ENCODE data around the gene ADPRHL1.

ADPRHL1 gene

GRCh38 chr13:113489549-113490495, 36.5 kb upstream of the ADPRHL1 start:
- DNase-seq, result peak; percentile 58
- CTCF ChIA-PET, result interaction anchor here (0.7 to 1.4 kb wide), 5 partner anchors 9 to 192 kb away, joined by 3 to 4 read pairs (median 3); partner anchors contain the start of gene LAMP1
- Mint-ChIP-seq H3K36me3 (peaks cover 12% of the 10 kb centered on the region), H3K4me3 (peak overlapping the region; percentile 86), H3K4me1 (peaks cover 45% of the 10 kb centered on the region), H3K27me3 (peaks cover 4% of the 10 kb centered on the region), H3K27ac (peak overlapping the region; percentile 86), H3K9me3 (no peaks in the 10 kb centered on the region)

DNA sequence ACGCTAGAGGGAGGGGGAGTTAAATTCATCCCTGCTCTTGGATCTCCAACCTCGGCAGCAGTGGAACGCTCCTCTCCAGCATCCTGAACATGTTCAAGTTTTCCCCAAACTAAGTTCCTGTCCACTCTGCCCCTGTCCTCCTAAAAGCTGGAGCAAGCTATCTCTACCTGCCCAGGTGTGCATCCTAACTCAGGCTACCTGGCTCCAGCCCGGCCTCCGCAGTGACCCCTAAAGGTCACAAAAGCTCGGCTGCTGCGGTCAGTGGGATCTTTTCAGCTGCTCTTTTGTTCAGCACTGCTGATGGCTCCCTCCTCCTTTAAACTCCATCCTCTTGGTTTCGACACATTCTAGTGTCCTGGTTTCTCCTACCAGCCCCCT, 35.9 kb upstream of the ADPRHL1 start:
- no peaks in the 10 kb centered on the region for H3K9me3 Mint-ChIP-seq
- DNase-seq, result no peak
- peaks cover 9% of the 10 kb centered on the region for H3K36me3 Mint-ChIP-seq
- CTCF ChIA-PET, result interaction anchor here (0.8 to 1.1 kb wide), 2 partner anchors 8 to 192 kb away, joined by 3 to 4 read pairs; partner anchors contain the start of gene LAMP1
- peak overlapping the region; percentile 86 for H3K4me3 Mint-ChIP-seq
- H3K27ac Mint-ChIP-seq, result no peak overlapping the region
- H3K27me3 Mint-ChIP-seq, result peaks cover 4% of the 10 kb centered on the region
- peaks cover 42% of the 10 kb centered on the region for H3K4me1 Mint-ChIP-seq

GRCh38 chr13:113488283-113488682, 35.0 kb upstream of the ADPRHL1 start:
- H3K4me1 Mint-ChIP-seq, result peaks cover 33% of the 10 kb centered on the region
- CTCF ChIA-PET, result interaction anchor here (0.6 to 0.9 kb wide), 2 partner anchors 8 to 32 kb away, joined by 3 read pairs; no protein-coding TSS in a partner anchor
- H3K4me3 Mint-ChIP-seq, result peak overlapping the region; percentile 38
- peaks cover 4% of the 10 kb centered on the region for H3K27me3 Mint-ChIP-seq
- no peak for DNase-seq
- peaks cover 8% of the 10 kb centered on the region for H3K36me3 Mint-ChIP-seq
- no peaks in the 10 kb centered on the region for H3K9me3 Mint-ChIP-seq
- H3K27ac Mint-ChIP-seq, result no peak overlapping the region

DNA sequence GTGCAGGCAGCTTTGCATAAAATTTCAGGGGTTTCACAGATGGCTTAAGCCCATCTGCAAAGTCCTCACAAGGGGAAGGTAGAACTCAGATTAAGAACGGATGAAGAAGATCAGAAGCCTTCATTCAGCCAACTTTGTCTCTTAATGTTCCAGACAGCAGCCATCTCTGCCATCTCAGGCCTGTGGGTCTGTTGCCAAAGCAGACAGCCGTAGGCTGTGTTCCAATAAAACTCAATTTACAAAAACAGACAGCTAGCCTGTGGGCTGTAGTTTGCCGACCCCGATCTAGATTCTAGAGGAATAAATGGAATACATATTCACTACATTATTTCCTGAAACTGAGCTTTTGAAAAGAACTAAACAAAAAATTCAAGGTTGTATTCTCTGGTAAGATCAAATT, 33.4 kb upstream of the ADPRHL1 start:
- H3K4me3 Mint-ChIP-seq, result no peak overlapping the region
- no peaks in the 10 kb centered on the region for H3K9me3 Mint-ChIP-seq
- DNase-seq, result no peak
- CTCF ChIA-PET, result no interaction called here
- peaks cover 10% of the 10 kb centered on the region for H3K36me3 Mint-ChIP-seq
- H3K4me1 Mint-ChIP-seq, result peaks cover 25% of the 10 kb centered on the region
- peaks cover 4% of the 10 kb centered on the region for H3K27me3 Mint-ChIP-seq
- H3K27ac Mint-ChIP-seq, result no peak overlapping the region

- DNase-seq, result no peak
- Mint-ChIP-seq H3K36me3 (peaks cover 10% of the 10 kb centered on the region), H3K27me3 (peaks cover 4% of the 10 kb centered on the region), H3K27ac (no peak overlapping the region), H3K4me1 (peaks cover 24% of the 10 kb centered on the region), H3K4me3 (no peak overlapping the region), H3K9me3 (no peaks in the 10 kb centered on the region)
- CTCF ChIA-PET, result no interaction called here
Measured at GRCh38 chr13:113485545-113485944, 32.3 kb upstream of the ADPRHL1 start.

- H3K4me1 Mint-ChIP-seq, result peaks cover 10% of the 10 kb centered on the region
- peaks cover 14% of the 10 kb centered on the region for H3K36me3 Mint-ChIP-seq
- no peak for DNase-seq
- no peaks in the 10 kb centered on the region for H3K27me3 Mint-ChIP-seq
- no peak overlapping the region for H3K27ac Mint-ChIP-seq
- no peaks in the 10 kb centered on the region for H3K9me3 Mint-ChIP-seq
- no peak overlapping the region for H3K4me3 Mint-ChIP-seq
- CTCF ChIA-PET, result no interaction called here
Measured at GRCh38 chr13:113483504-113484293, 30.4 kb upstream of the ADPRHL1 start.

DNA sequence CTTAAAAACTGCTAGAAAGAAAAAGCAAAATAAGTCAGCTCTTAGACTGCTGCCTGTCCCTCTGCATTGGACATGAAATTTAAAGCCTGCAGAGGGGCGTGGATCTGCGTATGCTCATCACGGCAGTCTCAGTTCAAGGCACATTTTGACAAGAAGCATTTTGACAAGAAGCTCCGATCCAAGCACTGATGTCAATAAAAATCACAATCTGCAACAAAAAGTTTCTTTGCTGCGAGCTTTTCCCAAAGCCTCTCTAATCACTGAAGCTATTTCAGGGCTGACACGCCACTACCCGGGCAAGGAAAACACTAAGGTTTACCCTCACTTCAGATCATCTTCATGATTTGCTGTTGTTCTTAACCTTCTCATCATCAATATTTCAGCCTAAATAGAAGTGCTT, 29.8 kb upstream of the ADPRHL1 start:
- CTCF ChIA-PET, result no interaction called here
- Mint-ChIP-seq H3K9me3 (no peaks in the 10 kb centered on the region), H3K27ac (no peak overlapping the region), H3K4me1 (peaks cover 4% of the 10 kb centered on the region), H3K27me3 (no peaks in the 10 kb centered on the region), H3K4me3 (no peak overlapping the region), H3K36me3 (peaks cover 14% of the 10 kb centered on the region)
- no peak for DNase-seq

GRCh38 chr13:113479179-113479578, 25.9 kb upstream of the ADPRHL1 start:
- no peak for DNase-seq
- H3K4me3 Mint-ChIP-seq, result no peak overlapping the region
- no peaks in the 10 kb centered on the region for H3K4me1 Mint-ChIP-seq
- H3K27me3 Mint-ChIP-seq, result no peaks in the 10 kb centered on the region
- CTCF ChIA-PET, result no interaction called here
- H3K36me3 Mint-ChIP-seq, result peaks cover 27% of the 10 kb centered on the region
- no peaks in the 10 kb centered on the region for H3K9me3 Mint-ChIP-seq
- H3K27ac Mint-ChIP-seq, result no peak overlapping the region

DNA sequence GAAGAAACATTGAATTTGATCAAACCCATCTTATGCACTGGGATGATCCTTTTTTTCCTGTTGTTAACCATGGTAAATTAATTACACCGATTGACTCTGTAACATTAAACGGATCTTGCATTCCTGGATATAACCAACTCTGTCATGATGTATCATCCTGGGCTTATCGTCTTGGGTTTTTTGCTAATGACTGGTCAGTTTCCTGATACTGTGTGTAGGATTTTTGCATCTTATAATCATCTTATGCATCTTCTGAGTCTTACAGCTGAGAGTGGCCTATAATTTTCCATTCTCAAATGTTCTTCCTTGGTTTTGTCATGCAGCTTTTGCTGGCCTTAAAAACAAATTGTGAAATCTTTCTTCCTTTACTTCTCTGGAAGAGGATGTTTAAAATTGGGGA, 24.4 kb upstream of the ADPRHL1 start:
- Mint-ChIP-seq H3K4me1 (no peaks in the 10 kb centered on the region), H3K4me3 (no peak overlapping the region), H3K27me3 (no peaks in the 10 kb centered on the region), H3K27ac (no peak overlapping the region), H3K9me3 (no peaks in the 10 kb centered on the region), H3K36me3 (peaks cover 24% of the 10 kb centered on the region)
- CTCF ChIA-PET, result interaction anchor here (0.7 kb wide), 1 partner anchor 85 kb away, joined by 3 read pairs; no protein-coding TSS in a partner anchor
- DNase-seq, result no peak

DNA sequence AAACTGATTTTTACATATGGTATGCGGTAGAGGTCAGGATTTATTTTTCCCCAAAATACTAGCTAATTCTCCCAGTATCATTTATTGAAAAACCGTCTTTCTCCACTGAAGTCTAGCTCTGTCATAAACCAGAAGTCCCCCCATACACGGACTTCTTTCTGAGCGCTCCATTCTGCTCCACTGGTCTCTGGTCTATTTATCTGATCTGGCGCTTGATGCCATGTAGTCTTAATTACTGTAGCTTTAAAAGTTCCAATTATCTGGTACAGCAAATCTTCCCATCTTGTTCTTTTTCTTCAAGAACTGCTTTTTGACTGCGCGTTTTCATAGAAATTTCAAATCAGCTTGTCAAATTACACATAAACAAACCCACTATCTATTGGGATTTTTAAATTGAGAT, 23.5 kb upstream of the ADPRHL1 start:
- Mint-ChIP-seq H3K4me1 (no peaks in the 10 kb centered on the region), H3K27ac (no peak overlapping the region), H3K4me3 (no peak overlapping the region), H3K36me3 (peaks cover 24% of the 10 kb centered on the region), H3K27me3 (no peaks in the 10 kb centered on the region), H3K9me3 (no peaks in the 10 kb centered on the region)
- DNase-seq, result no peak
- CTCF ChIA-PET, result interaction anchor here (0.7 kb wide), 1 partner anchor 86 kb away, joined by 3 read pairs; no protein-coding TSS in a partner anchor

- H3K36me3 Mint-ChIP-seq, result peaks cover 30% of the 10 kb centered on the region
Measured at GRCh38 chr13:113475911-113476310, 22.6 kb upstream of the ADPRHL1 start.

GRCh38 chr13:113475280-113475679, 22.0 kb upstream of the ADPRHL1 start:
- CTCF ChIA-PET, result no interaction called here
- DNase-seq, result no peak
- no peaks in the 10 kb centered on the region for H3K27me3 Mint-ChIP-seq
- H3K27ac Mint-ChIP-seq, result no peak overlapping the region
- H3K4me3 Mint-ChIP-seq, result no peak overlapping the region
- H3K4me1 Mint-ChIP-seq, result no peaks in the 10 kb centered on the region
- H3K36me3 Mint-ChIP-seq, result peaks cover 30% of the 10 kb centered on the region
- H3K9me3 Mint-ChIP-seq, result no peaks in the 10 kb centered on the region

More at GRCh38 chr13:113475911-113476310, 22.6 kb upstream of the ADPRHL1 start:
- no peak overlapping the region for H3K27ac Mint-ChIP-seq
- no peak overlapping the region for H3K4me3 Mint-ChIP-seq
- no peak for DNase-seq
- CTCF ChIA-PET, result no interaction called here
- H3K4me1 Mint-ChIP-seq, result no peaks in the 10 kb centered on the region
- no peaks in the 10 kb centered on the region for H3K27me3 Mint-ChIP-seq
- no peaks in the 10 kb centered on the region for H3K9me3 Mint-ChIP-seq

DNA sequence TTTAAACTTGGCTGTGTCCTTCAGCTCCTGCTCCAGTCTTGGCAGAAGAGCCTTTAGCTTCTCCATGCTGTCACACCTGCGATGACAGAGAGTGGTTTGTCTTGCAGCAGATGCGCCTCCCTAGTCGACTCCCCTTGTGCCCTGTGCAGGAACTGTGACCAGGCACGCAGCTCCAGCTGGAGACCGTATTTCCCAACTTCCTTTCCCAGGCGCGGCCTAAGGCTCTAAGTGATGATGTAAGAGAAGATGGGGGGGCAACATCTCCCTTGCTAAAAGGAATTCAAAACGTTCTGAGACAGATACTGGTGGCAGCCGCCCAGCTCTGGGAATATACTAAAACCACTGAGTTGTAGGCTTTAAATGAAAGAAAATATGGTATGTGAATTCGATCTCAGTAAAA, 20.9 kb upstream of the ADPRHL1 start:
- Mint-ChIP-seq H3K27me3 (no peaks in the 10 kb centered on the region), H3K4me3 (no peak overlapping the region), H3K27ac (no peak overlapping the region), H3K4me1 (no peaks in the 10 kb centered on the region), H3K9me3 (no peaks in the 10 kb centered on the region), H3K36me3 (peaks cover 27% of the 10 kb centered on the region)
- CTCF ChIA-PET, result no interaction called here
- no peak for DNase-seq

- H3K27ac Mint-ChIP-seq, result no peak overlapping the region
Measured at GRCh38 chr13:113472355-113473025, 19.2 kb upstream of the ADPRHL1 start.

More at GRCh38 chr13:113472355-113473025, 19.2 kb upstream of the ADPRHL1 start:
- no peaks in the 10 kb centered on the region for H3K4me1 Mint-ChIP-seq
- no peak overlapping the region for H3K4me3 Mint-ChIP-seq
- CTCF ChIA-PET, result interaction anchor here (0.6 kb wide), 1 partner anchor 14 kb away, joined by 3 read pairs; no protein-coding TSS in a partner anchor
- no peaks in the 10 kb centered on the region for H3K27me3 Mint-ChIP-seq
- H3K36me3 Mint-ChIP-seq, result peaks cover 25% of the 10 kb centered on the region
- DNase-seq, result no peak
- no peaks in the 10 kb centered on the region for H3K9me3 Mint-ChIP-seq
